ENCODE data around the gene GLMN.

GLMN gene

GRCh38 chr1:92273039-92273438, 25.7 kb downstream of the GLMN start (continued):
- TF ChIP-seq HIC1 (tag by site-specific recombination; IDR thresholded peaks at IDR 0.05): no peak
- no peak for TF ChIP-seq ZNF37A (tag by site-specific recombination; IDR thresholded peaks at IDR 0.05)

GRCh38 chr1:92262516-92262915, 36.3 kb downstream of the GLMN start:
- Histone ChIP-seq H3K4me3 (ENCODE audit: low read depth, low read length) (no peak overlapping the region), H3K4me1 (ENCODE audit: control insufficient read depth, insufficient read depth, low read length) (no peaks in the 10 kb centered on the region), H3K27ac (ENCODE audit: extremely low read depth, low read depth, low read length) (no peak overlapping the region), H3K9me3 (ENCODE audit: control insufficient read depth, insufficient read depth, low read depth, low read length) (no peaks in the 10 kb centered on the region), H3K36me3 (ENCODE audit: control insufficient read depth in 2 of 2, insufficient read depth in 1 of 2, low read length in 2 of 2) (peaks cover 42 to 73% of the 10 kb centered on the region in 2 experiments)
- ChIA-PET CTCF (no interaction called here), POLR2A (no interaction called here)
- TF ChIP-seq ZBTB10 (tag by site-specific recombination; IDR thresholded peaks at IDR 0.05) (no peak), ZNF792 (tag by site-specific recombination; IDR thresholded peaks at IDR 0.05) (no peak), ZBTB20 (tag by site-specific recombination; IDR thresholded peaks at IDR 0.05) (no peak), ZNF561 (tag by site-specific recombination; IDR thresholded peaks at IDR 0.05; ENCODE audit: borderline replicate concordance) (no peak), ZNF776 (tag by site-specific recombination; IDR thresholded peaks at IDR 0.05; ENCODE audit: borderline replicate concordance) (no peak), ZBTB1 (tag by site-specific recombination; IDR thresholded peaks at IDR 0.05) (no peak), ZNF274 (IDR thresholded peaks at IDR 0.05; ENCODE audit: low read length) (no peak), ZNF274 (tag by site-specific recombination; IDR thresholded peaks at IDR 0.05; ENCODE audit: borderline replicate concordance) (no peak), ZNF280D (tag by site-specific recombination; IDR thresholded peaks at IDR 0.05) (no peak), ZNF449 (tag by site-specific recombination; IDR thresholded peaks at IDR 0.05) (no peak), IKZF3 (tag by site-specific recombination; IDR thresholded peaks at IDR 0.05) (no peak)

- CTCF ChIA-PET: no interaction called here
- POLR2A ChIA-PET: interaction anchor here (0.7 kb wide), 1 partner anchor 1166 kb away, joined by 5 read pairs; no protein-coding TSS in a partner anchor
- H3K36me3 ChIP-seq (ENCODE audit: control insufficient read depth in 2 of 2, insufficient read depth in 1 of 2, low read length in 2 of 2): peaks cover 24 to 62% of the 10 kb centered on the region in 2 experiments
- TF ChIP-seq ZNF571 (tag by site-specific recombination; IDR thresholded peaks at IDR 0.05) (no peak), ZSCAN5A (tag by site-specific recombination; IDR thresholded peaks at IDR 0.05) (no peak), KLF9 (tag by site-specific recombination; IDR thresholded peaks at IDR 0.05; ENCODE audit: low read depth) (no peak), ATF2 (tag by site-specific recombination; IDR thresholded peaks at IDR 0.05; ENCODE audit: low read depth) (no peak), ZNF701 (tag by site-specific recombination; IDR thresholded peaks at IDR 0.05) (no peak), ZNF621 (tag by site-specific recombination; IDR thresholded peaks at IDR 0.05) (no peak), ZSCAN16 (tag by site-specific recombination; IDR thresholded peaks at IDR 0.05) (no peak), ZNF837 (tag by site-specific recombination; IDR thresholded peaks at IDR 0.05) (no peak), ZBTB7A (tag by site-specific recombination; IDR thresholded peaks at IDR 0.05; ENCODE audit: low read depth) (no peak)
Observed at GRCh38 chr1:92259350-92259749, 39.4 kb downstream of the GLMN start.

More at GRCh38 chr1:92259350-92259749, 39.4 kb downstream of the GLMN start:
- H3K27ac ChIP-seq (ENCODE audit: extremely low read depth, low read depth, low read length): no peak overlapping the region
- no peak overlapping the region for H3K4me3 ChIP-seq (ENCODE audit: low read depth, low read length)
- no peaks in the 10 kb centered on the region for H3K4me1 ChIP-seq (ENCODE audit: control insufficient read depth, insufficient read depth, low read length)
- H3K9me3 ChIP-seq (ENCODE audit: control insufficient read depth, insufficient read depth, low read depth, low read length): no peaks in the 10 kb centered on the region

All from HEK293 (cell line).